Measurements from ENCODE around the gene EGFR.

Gene EGFR

DNA sequence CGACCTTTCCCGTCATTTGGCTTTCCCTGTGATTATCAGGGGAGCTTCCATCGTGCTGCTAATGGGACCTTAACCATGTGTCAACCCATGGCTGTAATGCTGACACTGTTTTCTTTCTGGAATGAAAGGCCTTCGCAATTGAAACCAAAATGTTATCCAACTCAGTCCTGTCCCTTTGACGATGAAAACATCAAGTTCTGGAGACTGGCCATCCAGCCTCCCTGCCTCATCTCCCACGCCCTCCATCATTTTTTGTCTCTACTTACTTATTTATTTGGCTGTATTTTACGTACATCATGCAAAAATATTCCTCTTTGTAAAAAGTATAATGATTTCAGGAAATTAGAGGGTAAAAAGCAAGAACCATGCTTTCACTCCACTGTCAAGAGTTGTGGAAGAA, 69.8 kb downstream of the EGFR start:
- TF ChIP-seq CTCF (IDR thresholded peaks at IDR 0.05; ENCODE audit: low read depth, low read length, missing control alignments), result no peak
- no peak overlapping the region for H3K4me3 ChIP-seq (replicated peaks; ENCODE audit: low read depth, low read length)
- DNase-seq (ENCODE audit: extremely low read depth, low read depth), result no peak

DNA sequence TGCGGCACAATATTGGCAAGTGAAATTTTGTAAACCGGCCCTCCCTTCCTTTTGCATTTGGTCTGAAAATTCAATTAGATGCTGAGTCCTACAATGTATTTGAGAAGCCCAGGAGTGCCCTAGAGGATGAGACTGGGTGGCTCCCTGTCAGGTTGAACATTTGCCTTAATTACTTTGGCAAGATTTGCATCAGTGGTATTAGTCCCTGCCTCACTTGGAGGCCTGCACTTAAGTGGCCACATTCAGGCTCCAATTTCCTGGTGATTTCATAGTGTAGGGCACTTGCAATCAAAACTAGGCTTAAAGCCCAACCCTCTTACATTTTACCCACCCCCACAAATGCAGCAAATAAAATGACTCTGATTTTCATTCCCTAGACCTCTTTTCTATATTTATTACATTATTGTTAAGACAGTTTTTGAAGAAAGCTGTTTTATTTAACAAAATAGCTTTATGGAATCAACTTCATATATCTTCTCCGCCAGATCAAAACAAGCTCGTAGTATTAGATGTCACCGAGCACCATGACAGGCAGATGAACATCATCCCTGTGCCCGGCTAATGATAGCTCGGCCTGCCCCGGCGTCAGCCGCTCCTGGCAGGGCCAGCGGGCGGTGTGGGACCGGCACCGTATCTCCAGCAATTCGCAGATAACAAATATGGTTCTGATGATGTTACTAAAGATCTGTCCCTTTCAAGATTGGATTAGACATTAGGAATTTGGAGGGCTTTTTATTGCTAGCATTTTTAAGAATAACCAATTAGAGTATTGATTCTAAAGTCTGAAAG, 73.6 kb downstream of the EGFR start:
- no peak overlapping the region for H3K4me3 ChIP-seq (replicated peaks; ENCODE audit: low read depth, low read length)
- no peak for TF ChIP-seq CTCF (IDR thresholded peaks at IDR 0.05; ENCODE audit: low read depth, low read length, missing control alignments)
- no peak for DNase-seq (ENCODE audit: extremely low read depth, low read depth)

- no peak for DNase-seq (ENCODE audit: extremely low read depth, low read depth)
- no peak for TF ChIP-seq CTCF (IDR thresholded peaks at IDR 0.05; ENCODE audit: low read depth, low read length, missing control alignments)
- no peak overlapping the region for H3K4me3 ChIP-seq (replicated peaks; ENCODE audit: low read depth, low read length)
Measured at GRCh38 chr7:55092975-55093373, 74.2 kb downstream of the EGFR start.

DNA sequence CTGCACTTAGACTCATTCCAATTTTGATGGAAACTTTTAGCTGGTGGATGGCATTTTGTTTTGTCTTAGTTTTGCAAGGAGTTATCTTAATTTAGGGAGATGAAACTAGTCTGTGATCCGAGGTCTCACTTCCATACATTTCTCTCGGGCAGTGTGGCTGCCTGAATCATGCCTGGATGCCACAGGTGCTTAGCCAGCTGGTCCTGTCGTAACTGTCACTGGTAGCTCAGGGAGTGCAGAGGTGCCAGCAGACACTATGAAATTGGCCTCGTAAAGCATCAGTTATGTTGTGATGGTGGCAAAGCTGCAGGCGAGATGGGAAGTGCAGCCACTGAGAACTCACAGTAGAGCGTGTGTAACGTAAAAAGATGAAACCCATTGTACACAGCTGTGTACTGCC, 74.9 kb downstream of the EGFR start:
- TF ChIP-seq CTCF (IDR thresholded peaks at IDR 0.05; ENCODE audit: low read depth, low read length, missing control alignments), result no peak
- DNase-seq (ENCODE audit: extremely low read depth, low read depth), result no peak
- H3K4me3 ChIP-seq (replicated peaks; ENCODE audit: low read depth, low read length), result no peak overlapping the region

DNA sequence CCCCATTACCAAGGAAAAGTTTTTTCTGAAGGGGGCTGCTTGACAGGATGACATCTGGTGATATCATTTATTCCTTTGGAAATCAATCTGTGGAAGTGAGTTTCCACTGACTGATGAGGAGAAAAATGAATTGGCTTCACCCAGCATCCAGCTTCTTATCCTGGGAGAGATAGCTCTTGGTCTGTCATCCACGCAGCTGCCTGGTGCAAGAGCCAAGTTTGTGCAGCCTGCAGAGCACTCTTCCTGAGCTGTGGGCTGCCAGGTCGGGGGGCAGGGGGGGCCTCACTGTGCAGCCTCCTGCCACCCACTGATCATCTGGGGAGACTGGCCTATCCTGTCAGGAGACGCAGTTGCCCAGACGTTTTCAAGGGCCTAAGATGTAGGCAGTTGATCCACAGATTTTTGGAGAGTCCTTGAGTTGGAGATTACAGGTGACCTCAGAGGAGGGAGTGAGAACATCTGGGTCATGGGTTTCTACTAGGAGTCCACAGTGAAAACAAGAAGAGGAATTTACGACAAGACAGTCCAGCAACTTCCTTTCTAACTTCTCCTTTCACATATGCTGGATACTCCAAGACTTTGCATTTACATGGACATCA, 75.4 kb downstream of the EGFR start:
- no peak for DNase-seq (ENCODE audit: extremely low read depth, low read depth)

DNA sequence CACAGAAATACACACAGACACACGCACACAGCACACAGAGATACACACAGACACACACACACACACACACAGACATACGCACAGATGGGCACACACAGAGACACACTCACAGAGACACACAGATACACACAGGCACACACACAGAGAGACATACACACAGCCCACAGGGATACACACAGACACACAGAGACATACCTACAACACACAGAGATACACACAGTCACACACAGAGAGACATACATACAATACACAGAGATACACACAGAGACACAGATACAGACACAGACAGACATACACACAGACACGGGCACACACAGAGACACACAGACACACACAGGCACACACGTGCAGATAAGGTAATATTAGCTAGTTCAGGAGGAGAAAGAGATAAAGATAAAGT, 76.9 kb downstream of the EGFR start:
- no peak for TF ChIP-seq CTCF (IDR thresholded peaks at IDR 0.05; ENCODE audit: low read depth, low read length, missing control alignments)
- DNase-seq (ENCODE audit: extremely low read depth, low read depth), result no peak
- H3K4me3 ChIP-seq (replicated peaks; ENCODE audit: low read depth, low read length), result no peak overlapping the region

More for the DNA sequence above, 75.4 kb downstream of the EGFR start:
- H3K4me3 ChIP-seq (replicated peaks; ENCODE audit: low read depth, low read length), result no peak overlapping the region
- TF ChIP-seq CTCF (IDR thresholded peaks at IDR 0.05; ENCODE audit: low read depth, low read length, missing control alignments), result no peak
